ENCODE data around the gene KCNF1.

Gene KCNF1

GRCh38 chr2:10924859-10925258 is 13.1 kb downstream of the KCNF1 start:
- no peak for TF ChIP-seq CTCF (IDR thresholded peaks at IDR 0.05)

- no peak for TF ChIP-seq CTCF (IDR thresholded peaks at IDR 0.05)
Measured at GRCh38 chr2:10926191-10926820, 14.6 kb downstream of the KCNF1 start.

- no peak for TF ChIP-seq CTCF (IDR thresholded peaks at IDR 0.05)
Measured at GRCh38 chr2:10930721-10931516, 19.2 kb downstream of the KCNF1 start.

GRCh38 chr2:10931710-10932255 is 20.0 kb downstream of the KCNF1 start:
- no peak for TF ChIP-seq CTCF (IDR thresholded peaks at IDR 0.05)

DNA sequence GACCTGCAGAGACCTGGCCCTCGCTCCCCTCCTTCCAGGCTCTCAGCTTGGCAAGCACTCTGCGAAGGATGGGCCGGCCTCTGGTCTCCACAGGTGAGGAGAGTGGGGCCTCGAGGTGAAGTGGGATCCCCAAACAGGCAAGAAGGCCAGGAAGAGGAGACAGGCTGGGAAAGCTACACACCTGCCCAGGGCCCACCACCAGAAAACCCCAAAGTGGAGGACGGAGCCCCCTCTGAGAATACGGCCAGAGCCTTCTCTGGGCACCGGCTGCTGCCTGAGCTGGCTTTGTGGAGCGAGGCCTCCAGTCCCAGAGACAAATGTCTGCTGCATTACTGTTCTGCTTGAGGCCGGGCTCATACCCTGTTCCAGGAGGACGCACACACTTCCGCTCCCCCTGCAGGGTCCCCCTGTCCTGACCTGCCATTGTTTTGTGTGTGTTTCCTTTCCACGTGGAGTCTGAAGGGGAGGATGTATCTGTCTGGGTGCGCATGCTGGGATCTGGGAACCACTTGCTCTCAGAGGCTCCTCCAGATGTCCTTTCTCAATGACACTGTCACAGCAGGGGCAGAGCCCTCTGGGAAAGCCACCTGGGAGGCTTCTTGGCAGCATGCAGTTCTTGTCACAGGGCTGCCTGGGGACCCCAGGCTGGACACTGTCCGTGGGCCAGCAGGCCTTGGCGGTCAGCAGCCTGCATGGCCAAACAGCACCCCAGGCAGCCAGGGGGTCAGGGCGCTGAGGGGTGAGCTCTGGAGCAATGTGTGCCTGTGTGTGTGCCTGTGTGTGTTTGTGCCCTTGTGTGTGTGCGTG is 20.8 kb downstream of the KCNF1 start:
- TF ChIP-seq CTCF (IDR thresholded peaks at IDR 0.05) = no peak

DNA sequence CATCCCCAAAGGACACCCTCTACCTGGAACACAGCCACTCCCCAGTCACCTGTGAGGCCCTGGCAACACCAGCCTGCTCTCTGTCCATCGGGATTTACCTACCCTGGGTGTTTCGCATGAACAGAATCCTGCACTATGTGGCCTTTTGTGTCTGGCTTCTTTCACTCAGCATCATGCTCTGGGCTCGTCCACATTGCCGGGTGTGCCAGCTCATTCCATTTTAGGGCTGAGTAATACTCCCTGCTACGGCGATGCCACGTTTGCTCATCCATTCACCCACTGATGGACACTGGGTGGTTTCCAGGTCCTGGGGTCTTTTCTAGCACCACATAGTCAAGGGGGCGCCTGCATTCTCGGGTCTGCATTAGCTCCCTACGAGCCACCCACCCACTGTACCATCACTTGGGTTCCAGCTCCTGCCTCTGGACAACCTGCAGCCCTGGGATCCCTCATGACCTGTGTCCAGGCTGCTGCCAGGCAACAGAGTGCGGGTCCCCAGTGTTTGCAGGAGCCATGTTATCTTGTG is 22.0 kb downstream of the KCNF1 start:
- no peak for TF ChIP-seq CTCF (IDR thresholded peaks at IDR 0.05)

DNA sequence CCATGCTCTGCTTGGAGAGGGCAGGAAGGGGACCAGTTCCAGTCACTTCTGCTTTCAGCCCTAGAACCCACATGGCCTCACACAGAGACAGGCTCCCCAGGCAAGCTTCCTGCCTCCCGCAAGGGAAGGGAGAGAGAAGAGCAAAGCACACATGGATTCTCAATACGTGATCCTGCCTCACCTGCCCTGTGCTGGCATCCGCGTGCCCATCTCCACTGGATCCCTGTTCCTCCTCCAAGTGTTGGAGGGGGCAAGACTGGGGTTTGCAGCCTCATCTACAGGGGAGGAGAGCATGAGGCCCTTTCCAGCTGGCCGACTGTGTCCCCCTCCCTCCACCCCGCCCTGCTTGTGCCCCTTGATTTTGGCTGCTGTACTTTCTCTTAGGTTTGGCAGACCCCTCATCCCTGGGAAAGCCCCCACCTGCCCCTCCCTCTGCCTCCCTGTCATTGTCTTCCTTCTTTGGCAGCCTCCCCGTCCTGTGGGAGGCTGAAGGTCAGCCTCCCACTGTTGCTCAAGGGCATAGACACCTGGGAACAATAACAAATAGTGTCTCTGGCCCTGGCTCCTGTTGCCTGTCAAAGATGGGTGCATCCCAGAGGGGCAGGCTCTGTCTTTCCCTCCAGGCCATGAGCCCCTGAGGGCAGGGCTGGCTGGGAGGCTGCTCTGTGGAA is 22.7 kb downstream of the KCNF1 start:
- no peak for TF ChIP-seq CTCF (IDR thresholded peaks at IDR 0.05)
